RWPE2 (cell line): ENCODE measurements around the gene ADAM30.

Experiments
- ATAC-seq: fragments of 200-7000 bp; cut with Tn5 transposase; 3 replicates; pipeline ENCODE4 v1.9.1; 2021; ENCODE audit warnings: low read depth
- DNase-seq: peaks from one replicate; pipeline ENCODE4 v3.0.0-alpha.2; 2020; ENCODE audit warnings: low spot score
- H3K27ac ChIP-seq: fragments of 450-650 bp; 2 replicates; pipeline ENCODE4 v1.5.1; 2017; ENCODE audit warnings: mild to moderate bottlenecking; ENCODE audit not compliant: poor library complexity, severe bottlenecking
- H3K27me3 ChIP-seq: fragments of 250-450 bp; sonication (Bioruptor Pico); 2 replicates; pipeline ENCODE4 v1.5.1; 2021; ENCODE audit warnings: mild to moderate bottlenecking, moderate library complexity; ENCODE audit not compliant: insufficient read depth, poor library complexity, severe bottlenecking
- H3K36me3 ChIP-seq: fragments of 250-450 bp; sonication (Bioruptor Pico); 2 replicates; pipeline ENCODE4 v1.5.1; 2020; ENCODE audit warnings: low read depth, mild to moderate bottlenecking, moderate library complexity
- H3K4me1 ChIP-seq: fragments of 250-450 bp; sonication (Bioruptor Pico); 2 replicates; pipeline ENCODE4 v1.5.1; 2021; ENCODE audit warnings: mild to moderate bottlenecking, moderate library complexity; ENCODE audit not compliant: insufficient read depth, poor library complexity, severe bottlenecking
- H3K4me3 ChIP-seq: fragments of 250-450 bp; sonication (Bioruptor Pico); 2 replicates; pipeline ENCODE4 v1.5.1; 2021; ENCODE audit warnings: mild to moderate bottlenecking, moderate library complexity; ENCODE audit not compliant: severe bottlenecking
- H3K9me3 ChIP-seq: fragments of 250-450 bp; sonication (Bioruptor Pico); 2 replicates; pipeline ENCODE4 v1.5.1; 2021; ENCODE audit warnings: mild to moderate bottlenecking, moderate library complexity; ENCODE audit not compliant: severe bottlenecking
- TF ChIP-seq, protein P1 (sequence below): fragments of 450-650 bp; IDR thresholded peaks from one replicate; pipeline ENCODE4 v1.5.1; 2017; ENCODE audit warnings: mild to moderate bottlenecking, moderate library complexity; ENCODE audit not compliant: poor library complexity, severe bottlenecking

Gene ADAM30

DNA sequence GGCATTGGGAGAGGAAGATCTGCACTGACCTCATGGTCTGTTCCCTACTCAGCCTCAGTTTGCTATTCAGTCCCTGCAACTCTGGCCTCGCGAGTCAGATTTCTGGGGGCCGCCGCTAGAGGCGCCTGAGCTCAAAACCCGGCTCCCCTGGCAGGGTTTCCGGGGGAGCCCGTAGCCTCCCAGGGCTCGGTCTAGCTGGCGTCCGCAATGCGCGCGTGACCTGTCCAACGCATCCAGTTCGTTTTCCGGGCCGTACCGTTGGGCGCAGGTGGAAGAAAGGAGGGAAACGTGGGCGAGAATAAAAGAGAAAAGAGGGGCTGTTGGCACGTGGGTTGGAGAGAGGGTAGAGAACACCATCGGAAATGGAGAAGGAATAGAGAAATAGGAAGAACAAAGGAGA, at the start of gene ADAM30:
TSS of gene ADAM30 (minus strand) at position 213 of the 400 bp plus-strand sequence. CDS start at position 34, 179 bp downstream.
- Histone ChIP-seq H3K36me3 (no peaks in the 10 kb centered on the region), H3K4me1 (no peaks in the 10 kb centered on the region), H3K4me3 (no peak within 1 kb of the TSS), H3K27me3 (no peaks in the 10 kb centered on the region), H3K9me3 (no peaks in the 10 kb centered on the region), H3K27ac (no peak within 1 kb of the TSS)
- TF ChIP-seq, protein P1, sequence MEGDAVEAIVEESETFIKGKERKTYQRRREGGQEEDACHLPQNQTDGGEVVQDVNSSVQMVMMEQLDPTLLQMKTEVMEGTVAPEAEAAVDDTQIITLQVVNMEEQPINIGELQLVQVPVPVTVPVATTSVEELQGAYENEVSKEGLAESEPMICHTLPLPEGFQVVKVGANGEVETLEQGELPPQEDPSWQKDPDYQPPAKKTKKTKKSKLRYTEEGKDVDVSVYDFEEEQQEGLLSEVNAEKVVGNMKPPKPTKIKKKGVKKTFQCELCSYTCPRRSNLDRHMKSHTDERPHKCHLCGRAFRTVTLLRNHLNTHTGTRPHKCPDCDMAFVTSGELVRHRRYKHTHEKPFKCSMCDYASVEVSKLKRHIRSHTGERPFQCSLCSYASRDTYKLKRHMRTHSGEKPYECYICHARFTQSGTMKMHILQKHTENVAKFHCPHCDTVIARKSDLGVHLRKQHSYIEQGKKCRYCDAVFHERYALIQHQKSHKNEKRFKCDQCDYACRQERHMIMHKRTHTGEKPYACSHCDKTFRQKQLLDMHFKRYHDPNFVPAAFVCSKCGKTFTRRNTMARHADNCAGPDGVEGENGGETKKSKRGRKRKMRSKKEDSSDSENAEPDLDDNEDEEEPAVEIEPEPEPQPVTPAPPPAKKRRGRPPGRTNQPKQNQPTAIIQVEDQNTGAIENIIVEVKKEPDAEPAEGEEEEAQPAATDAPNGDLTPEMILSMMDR: no peak
- DNase-seq (no peak), ATAC-seq (no peak)

DNA sequence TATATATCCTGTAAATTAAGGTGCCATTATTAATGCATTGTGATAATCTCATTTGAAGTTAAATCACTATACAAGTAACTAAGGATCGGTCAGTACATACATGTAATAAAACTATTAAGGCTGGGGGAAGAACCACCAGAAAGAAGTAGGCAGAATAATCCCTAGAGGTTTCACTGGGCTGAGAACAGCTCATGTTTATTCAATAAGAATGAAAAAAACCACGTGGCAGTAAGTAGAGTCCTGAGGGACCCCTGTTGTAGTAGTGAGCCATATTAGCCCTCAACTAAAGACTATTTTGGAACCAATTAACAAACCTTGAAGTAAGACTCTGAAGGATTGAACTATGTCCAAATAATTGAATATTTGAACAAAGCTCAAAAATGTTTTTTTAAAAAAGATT, 46.9 kb upstream of the ADAM30 start:
- H3K36me3 ChIP-seq: peaks cover 62% of the 10 kb centered on the region
- no peaks in the 10 kb centered on the region for H3K27me3 ChIP-seq
- H3K9me3 ChIP-seq: no peaks in the 10 kb centered on the region
- no peak overlapping the region for H3K27ac ChIP-seq
- ATAC-seq (no peak), DNase-seq (no peak)
- TF ChIP-seq, protein P1: no peak
- peaks cover 3% of the 10 kb centered on the region for H3K4me1 ChIP-seq
- H3K4me3 ChIP-seq: no peak overlapping the region

DNA sequence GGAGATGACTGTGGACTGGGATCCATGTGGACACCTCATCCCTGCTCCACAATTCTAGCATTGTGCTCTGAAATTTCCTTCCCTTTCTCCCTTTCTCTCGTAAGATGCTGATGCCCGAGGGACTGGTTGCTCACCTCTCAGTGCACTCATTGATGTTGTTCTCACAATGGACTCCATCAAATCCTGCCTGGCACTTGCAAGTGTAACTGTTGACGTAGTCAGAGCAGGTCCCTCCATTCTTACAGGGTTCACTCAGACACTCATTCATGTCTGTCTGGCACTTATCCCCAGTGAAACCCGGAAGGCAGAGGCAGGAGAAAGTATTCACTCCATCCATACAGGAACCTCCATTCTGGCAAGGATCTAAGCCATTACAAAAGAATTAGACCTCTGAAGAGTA, 45.1 kb upstream of the ADAM30 start:
- Histone ChIP-seq H3K4me1 (no peaks in the 10 kb centered on the region), H3K9me3 (no peaks in the 10 kb centered on the region), H3K4me3 (no peak overlapping the region), H3K27me3 (no peaks in the 10 kb centered on the region), H3K36me3 (peaks cover 64% of the 10 kb centered on the region), H3K27ac (no peak overlapping the region)
- no peak for ATAC-seq
- no peak for DNase-seq
- TF ChIP-seq, protein P1: no peak

DNA sequence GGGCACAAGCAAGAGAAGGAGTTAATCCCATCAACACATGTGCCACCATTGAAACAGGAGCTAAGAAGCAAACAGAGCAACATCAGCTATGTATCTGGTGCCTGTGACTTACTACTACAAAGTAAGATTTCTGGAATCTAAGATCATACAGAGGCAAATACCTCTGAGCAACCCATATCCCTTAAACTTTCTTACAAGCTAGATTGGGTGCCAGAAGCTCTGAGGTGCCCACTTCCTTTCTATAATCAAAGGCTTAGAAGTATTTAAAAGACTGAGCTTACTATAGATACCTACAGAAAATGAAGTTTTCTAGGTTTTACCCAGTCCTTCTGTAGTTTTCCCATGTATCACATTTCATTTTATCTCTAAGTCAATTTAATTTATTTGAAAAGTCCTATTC, 44.4 kb upstream of the ADAM30 start:
- Histone ChIP-seq H3K27ac (no peak overlapping the region), H3K27me3 (no peaks in the 10 kb centered on the region), H3K4me3 (no peak overlapping the region), H3K9me3 (no peaks in the 10 kb centered on the region), H3K4me1 (no peaks in the 10 kb centered on the region), H3K36me3 (peaks cover 67% of the 10 kb centered on the region)
- TF ChIP-seq, protein P1: no peak
- DNase-seq (no peak), ATAC-seq (no peak)

DNA sequence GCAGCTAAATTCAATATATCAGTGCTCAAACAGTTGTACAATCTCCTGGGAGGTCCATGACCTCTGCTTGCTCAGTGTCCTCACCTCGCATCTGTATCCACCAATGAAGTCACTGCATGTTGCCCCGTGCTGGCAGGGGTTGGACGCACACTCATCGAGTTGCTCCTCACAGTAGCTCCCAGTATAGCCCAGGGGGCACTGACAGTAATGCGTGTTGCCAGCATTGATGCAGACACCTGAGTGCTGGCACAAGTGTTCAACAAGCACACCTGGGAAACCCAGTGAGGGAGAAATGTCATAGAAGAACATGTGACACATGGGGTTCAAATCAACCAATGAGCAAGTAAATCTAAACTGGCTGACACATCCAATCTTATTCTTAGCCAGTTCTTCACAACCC, 40.9 kb upstream of the ADAM30 start:
- ATAC-seq: no peak
- TF ChIP-seq, protein P1: no peak
- peaks cover 91% of the 10 kb centered on the region for H3K36me3 ChIP-seq

More for the DNA sequence above, 40.9 kb upstream of the ADAM30 start:
- Histone ChIP-seq H3K27me3 (no peaks in the 10 kb centered on the region), H3K27ac (no peak overlapping the region), H3K9me3 (no peaks in the 10 kb centered on the region), H3K4me1 (no peaks in the 10 kb centered on the region), H3K4me3 (no peak overlapping the region)
- no peak for DNase-seq
